ENCODE measurements around the gene THADA.

THADA gene

GRCh38 chr2:43186321-43186678 lies 409.5 kb downstream of the THADA start:
- no peak overlapping the region for H3K27ac Mint-ChIP-seq
- H3K4me3 Mint-ChIP-seq, result no peak overlapping the region
- no peaks in the 10 kb centered on the region for H3K27me3 Mint-ChIP-seq
- H3K4me1 Mint-ChIP-seq (ENCODE audit: low read depth in 2 of 2), result peaks cover 23 to 33% of the 10 kb centered on the region in 2 donors
- no peaks in the 10 kb centered on the region for H3K9me3 Mint-ChIP-seq
- ATAC-seq (replicated peaks) (no peak), DNase-seq (no peak)
- H3K36me3 Mint-ChIP-seq (ENCODE audit: insufficient read depth), result peaks cover 4% of the 10 kb centered on the region

DNA sequence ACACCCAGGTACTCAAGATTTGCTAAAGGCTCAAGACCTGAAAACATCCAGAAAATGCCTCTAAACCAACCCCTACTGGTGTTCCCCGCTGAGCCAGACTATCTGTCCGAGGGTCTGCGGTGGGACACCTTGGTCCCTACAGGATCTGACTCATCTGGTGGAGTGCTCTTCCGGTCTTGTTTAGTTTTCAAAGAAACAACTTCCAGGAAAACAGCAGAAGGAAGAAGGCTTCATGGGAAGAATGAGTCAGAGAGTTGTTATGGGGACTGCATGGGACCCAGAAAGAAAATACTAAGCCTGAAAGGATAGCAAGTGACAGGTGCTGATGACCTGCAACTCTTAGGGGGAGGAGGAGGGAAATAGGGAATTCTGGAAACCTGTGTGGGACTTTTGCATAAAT lies 410.7 kb downstream of the THADA start:
- no peak overlapping the region for H3K4me3 Mint-ChIP-seq
- peaks cover 6% of the 10 kb centered on the region for H3K36me3 Mint-ChIP-seq (ENCODE audit: insufficient read depth)
- peak overlapping the region in 1 of 2 donors; percentile 71 for H3K27ac Mint-ChIP-seq
- H3K27me3 Mint-ChIP-seq, result no peaks in the 10 kb centered on the region
- ATAC-seq (replicated peaks) (no peak), DNase-seq (no peak)
- no peaks in the 10 kb centered on the region for H3K9me3 Mint-ChIP-seq
- peaks cover 29 to 40% of the 10 kb centered on the region in 2 donors for H3K4me1 Mint-ChIP-seq (ENCODE audit: low read depth in 2 of 2)

DNA sequence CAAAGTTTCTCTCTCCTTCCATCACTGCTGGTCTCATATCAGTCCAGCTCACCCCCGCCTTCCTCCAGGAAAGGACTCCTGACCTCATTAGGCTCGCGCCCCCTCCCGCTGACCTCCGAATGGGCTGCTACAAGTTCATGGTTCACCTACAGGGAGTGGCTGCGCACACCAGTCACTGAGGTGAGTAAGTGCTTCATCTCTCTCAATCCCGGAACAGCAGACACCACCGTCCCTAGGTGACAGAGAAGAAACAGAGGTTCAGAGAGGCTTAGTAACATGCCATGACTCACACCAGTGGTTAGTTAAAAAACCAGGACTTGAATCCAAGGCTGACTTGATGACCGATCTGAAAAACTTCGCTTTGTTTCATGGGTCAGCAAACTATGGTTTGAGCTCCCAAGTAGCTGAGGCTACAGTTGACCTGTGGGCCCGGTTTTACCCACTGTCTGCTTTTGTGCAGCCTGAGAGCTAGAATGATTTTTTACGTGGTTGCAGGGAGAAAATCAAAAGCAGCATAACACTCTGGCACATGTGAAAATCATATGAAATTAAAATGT lies 411.4 kb downstream of the THADA start:
- H3K27ac Mint-ChIP-seq, result peak overlapping the region; percentile 68 to 85
- peak overlapping the region in 1 of 2 donors; percentile 49 for H3K4me3 Mint-ChIP-seq
- peaks cover 27 to 40% of the 10 kb centered on the region in 2 donors for H3K4me1 Mint-ChIP-seq (ENCODE audit: low read depth in 2 of 2)
- peaks cover 6% of the 10 kb centered on the region for H3K36me3 Mint-ChIP-seq (ENCODE audit: insufficient read depth)
- no peak for DNase-seq
- no peaks in the 10 kb centered on the region for H3K9me3 Mint-ChIP-seq
- no peaks in the 10 kb centered on the region for H3K27me3 Mint-ChIP-seq
- ATAC-seq (replicated peaks), result peak; percentile 97

DNA sequence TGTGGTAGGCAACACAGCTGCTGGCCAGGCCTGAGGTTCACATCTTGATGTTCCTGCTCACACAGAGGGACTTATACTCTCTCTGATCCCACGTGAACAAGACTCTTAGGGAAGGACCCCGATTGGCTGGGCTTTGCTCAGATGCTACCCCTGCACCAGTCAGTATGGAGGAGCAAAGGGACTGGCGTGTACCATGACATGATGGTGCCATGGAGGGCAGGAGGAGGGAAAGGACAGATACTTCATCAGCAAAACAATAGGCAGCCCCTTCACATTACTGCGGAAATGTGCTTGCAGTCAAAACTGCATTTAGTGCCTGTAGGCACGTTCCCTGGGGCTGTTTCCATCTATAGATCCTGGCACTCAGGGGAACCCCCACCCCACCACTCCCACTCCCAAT lies 412.1 kb downstream of the THADA start:
- H3K4me3 Mint-ChIP-seq, result no peak overlapping the region
- peak overlapping the region; percentile 49 to 68 for H3K27ac Mint-ChIP-seq
- no peaks in the 10 kb centered on the region for H3K9me3 Mint-ChIP-seq
- H3K4me1 Mint-ChIP-seq (ENCODE audit: low read depth in 2 of 2), result peaks cover 31 to 45% of the 10 kb centered on the region in 2 donors
- H3K36me3 Mint-ChIP-seq (ENCODE audit: insufficient read depth), result peaks cover 6% of the 10 kb centered on the region
- ATAC-seq (replicated peaks) (no peak), DNase-seq (no peak)
- H3K27me3 Mint-ChIP-seq, result no peaks in the 10 kb centered on the region

DNA sequence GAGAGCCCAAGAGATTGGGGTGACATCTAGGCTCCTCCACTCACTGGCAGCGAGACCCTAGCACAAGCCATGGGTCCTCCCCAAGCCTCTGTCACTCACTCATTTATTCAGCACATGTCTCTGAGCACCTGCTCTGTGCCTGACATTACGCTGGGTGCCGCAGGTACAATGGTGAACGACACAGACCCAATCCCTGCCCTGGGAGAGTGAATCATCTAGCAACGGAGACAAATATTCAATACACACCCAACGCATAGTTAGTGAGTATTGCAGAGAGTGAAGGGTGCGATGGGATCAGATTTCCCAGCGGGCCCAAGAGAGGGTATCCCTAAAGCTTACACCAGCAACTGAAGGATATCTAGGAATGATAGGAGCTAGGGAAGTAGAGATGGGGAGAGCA lies 414.9 kb downstream of the THADA start:
- peaks cover 9% of the 10 kb centered on the region for H3K36me3 Mint-ChIP-seq (ENCODE audit: insufficient read depth)
- ATAC-seq (replicated peaks) (no peak), DNase-seq (no peak)
- no peak overlapping the region for H3K4me3 Mint-ChIP-seq
- peaks cover 49 to 60% of the 10 kb centered on the region in 2 donors for H3K4me1 Mint-ChIP-seq (ENCODE audit: low read depth in 2 of 2)
- no peaks in the 10 kb centered on the region for H3K27me3 Mint-ChIP-seq
- H3K27ac Mint-ChIP-seq, result peak overlapping the region; percentile 45 to 62
- H3K9me3 Mint-ChIP-seq, result no peaks in the 10 kb centered on the region
